ENCODE results near the gene SGMS1.

- TF ChIP-seq CTCF (IDR thresholded peaks at IDR 0.05; ENCODE audit: low read length) = no peak
- no peak for TF ChIP-seq EZH2 (IDR thresholded peaks at IDR 0.05; ENCODE audit: borderline replicate concordance, low read length)
Measured at GRCh38 chr10:50405723-50406122, 218.0 kb downstream of the SGMS1 start.

Measured in OCI-LY1 (cell line).